Measurements from ENCODE around the gene DPH1. TPM values are rescaled to one million over a fixed set of nuclear protein-coding genes. Genes with fewer than 3 reads are reported as not detected.

DPH1 gene
- total and polyA plus RNA-seq, 7 donors, result 7.2 to 60.1 (median 27.6) TPM

DNA sequence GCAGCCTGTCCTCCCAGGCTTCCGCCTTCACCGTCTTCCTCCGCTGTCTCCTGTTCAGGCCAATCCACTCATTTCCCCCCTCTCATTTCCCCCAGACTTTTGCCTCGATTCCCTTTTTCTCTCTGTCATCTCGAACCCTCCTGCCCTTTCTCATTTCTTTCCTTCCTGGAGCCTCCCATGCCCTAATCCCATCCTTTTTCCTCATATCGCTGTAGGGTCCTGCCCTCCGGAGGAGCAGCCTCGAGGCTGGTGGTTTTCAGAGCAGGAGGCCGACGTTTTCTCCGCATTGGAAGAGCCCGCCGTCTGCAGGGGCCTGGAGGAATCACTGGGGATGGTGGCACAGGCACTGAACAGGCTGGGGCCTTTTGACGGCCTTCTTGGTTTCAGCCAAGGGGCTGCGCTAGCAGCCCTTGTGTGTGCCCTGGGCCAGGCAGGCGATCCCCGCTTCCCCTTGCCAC lies 12.5 kb downstream of the DPH1 start:
- intact Hi-C loops (cut with DNase I), result loop anchor here (5.0 kb wide), 2 partner anchors 135 to 325 kb away; no protein-coding TSS in a partner anchor

DNA sequence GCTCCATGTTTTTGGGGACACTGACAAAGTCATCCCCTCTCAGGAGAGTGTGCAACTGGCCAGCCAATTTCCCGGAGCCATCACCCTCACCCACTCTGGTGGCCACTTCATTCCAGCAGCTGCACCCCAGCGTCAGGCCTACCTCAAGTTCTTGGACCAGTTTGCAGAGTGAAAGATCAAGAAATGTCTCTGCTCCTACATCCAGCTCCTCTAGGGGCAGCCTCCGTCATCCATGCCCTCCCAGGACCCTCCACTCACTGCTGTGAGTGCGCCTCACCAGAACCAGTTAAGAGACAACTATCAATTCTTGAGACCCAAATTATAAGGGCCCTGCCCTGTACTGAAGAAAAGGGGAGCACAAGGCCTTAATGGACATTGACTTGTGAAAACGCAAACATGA lies 13.0 kb downstream of the DPH1 start:
- Histone ChIP-seq H3K36me3 (peaks cover 0 to 36% (median 8%) of the 10 kb centered on the region in 4 donors), H3K27me3 (no peaks in the 10 kb centered on the region), H3K4me3 (peak overlapping the region in 3 of 4 donors; percentile 71 to 79 (median 74)), H3K9me3 (no peaks in the 10 kb centered on the region), H3K4me1 (peaks cover 0 to 31% (median 30%) of the 10 kb centered on the region in 4 donors), H3K27ac (peak overlapping the region; percentile 82 to 94 (median 88))
- 87 to 89% methylated on average over 5 of the region's 5 CpGs for WGBS, 2 donors
- no peak for DNase-seq
- TF ChIP-seq POLR2A (IDR thresholded peaks at IDR 0.05) (no peak), EP300 (IDR thresholded peaks at IDR 0.05) (no peak), POLR2AphosphoS5 (IDR thresholded peaks at IDR 0.05) (no peak)
- TF ChIP-seq, protein P1, sequence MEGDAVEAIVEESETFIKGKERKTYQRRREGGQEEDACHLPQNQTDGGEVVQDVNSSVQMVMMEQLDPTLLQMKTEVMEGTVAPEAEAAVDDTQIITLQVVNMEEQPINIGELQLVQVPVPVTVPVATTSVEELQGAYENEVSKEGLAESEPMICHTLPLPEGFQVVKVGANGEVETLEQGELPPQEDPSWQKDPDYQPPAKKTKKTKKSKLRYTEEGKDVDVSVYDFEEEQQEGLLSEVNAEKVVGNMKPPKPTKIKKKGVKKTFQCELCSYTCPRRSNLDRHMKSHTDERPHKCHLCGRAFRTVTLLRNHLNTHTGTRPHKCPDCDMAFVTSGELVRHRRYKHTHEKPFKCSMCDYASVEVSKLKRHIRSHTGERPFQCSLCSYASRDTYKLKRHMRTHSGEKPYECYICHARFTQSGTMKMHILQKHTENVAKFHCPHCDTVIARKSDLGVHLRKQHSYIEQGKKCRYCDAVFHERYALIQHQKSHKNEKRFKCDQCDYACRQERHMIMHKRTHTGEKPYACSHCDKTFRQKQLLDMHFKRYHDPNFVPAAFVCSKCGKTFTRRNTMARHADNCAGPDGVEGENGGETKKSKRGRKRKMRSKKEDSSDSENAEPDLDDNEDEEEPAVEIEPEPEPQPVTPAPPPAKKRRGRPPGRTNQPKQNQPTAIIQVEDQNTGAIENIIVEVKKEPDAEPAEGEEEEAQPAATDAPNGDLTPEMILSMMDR (IDR thresholded peaks at IDR 0.05), result no peak
- intact Hi-C loops (cut with DNase I), result loop anchor here (5.0 kb wide), 2 partner anchors 136 to 326 kb away; no protein-coding TSS in a partner anchor

More for the DNA sequence above, 12.5 kb downstream of the DPH1 start:
- WGBS, 2 donors, result 18 to 22% methylated on average over 17 of the region's 17 CpGs
- Histone ChIP-seq H3K27me3 (no peaks in the 10 kb centered on the region), H3K27ac (peak overlapping the region; percentile 82 to 94 (median 88)), H3K9me3 (no peaks in the 10 kb centered on the region), H3K36me3 (peaks cover 0 to 41% (median 9%) of the 10 kb centered on the region in 4 donors), H3K4me1 (peaks cover 0 to 31% (median 30%) of the 10 kb centered on the region in 4 donors), H3K4me3 (peak overlapping the region; percentile 60 to 79 (median 72))
- DNase-seq, result no peak
- TF ChIP-seq POLR2A (IDR thresholded peaks at IDR 0.05), result no peak
- TF ChIP-seq POLR2AphosphoS5 (IDR thresholded peaks at IDR 0.05), result no peak
- no peak for TF ChIP-seq EP300 (IDR thresholded peaks at IDR 0.05)
- TF ChIP-seq, protein P1 (IDR thresholded peaks at IDR 0.05), result peak in 1 of 4 experiments; percentile 11

DNA sequence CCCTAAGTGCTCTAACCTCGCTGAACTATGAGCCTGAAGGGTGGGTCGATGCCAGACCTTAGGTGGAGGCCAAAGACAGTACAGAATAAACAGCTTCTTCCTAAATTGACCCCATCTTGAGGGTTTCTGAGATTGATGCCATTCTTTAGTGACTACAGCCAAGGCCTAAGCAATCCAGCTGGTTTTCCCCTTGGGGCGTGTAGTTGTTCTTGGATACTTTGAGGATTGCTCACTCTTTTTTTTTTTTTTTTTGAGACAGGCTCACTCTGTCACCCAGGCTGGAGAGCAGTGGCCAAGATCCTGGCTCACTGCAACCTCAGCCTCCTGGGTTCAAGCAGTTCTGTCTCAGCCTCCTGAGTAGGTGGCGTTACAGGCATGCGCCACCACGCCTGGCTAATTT lies 13.8 kb downstream of the DPH1 start:
- Histone ChIP-seq H3K4me1 (peaks cover 0 to 34% (median 34%) of the 10 kb centered on the region in 4 donors), H3K36me3 (peaks cover 0 to 28% (median 6%) of the 10 kb centered on the region in 4 donors), H3K27ac (peak overlapping the region in 2 of 4 donors; percentile 13 to 90), H3K4me3 (no peak overlapping the region), H3K27me3 (peaks cover 0 to 4% (median 0%) of the 10 kb centered on the region in 3 donors), H3K9me3 (no peaks in the 10 kb centered on the region)
- 90 to 93% methylated on average over 6 of the region's 6 CpGs for WGBS, 2 donors
- intact Hi-C loops (cut with DNase I), result loop anchor here (5.0 kb wide), 2 partner anchors 136 to 326 kb away; no protein-coding TSS in a partner anchor
- DNase-seq, result no peak
- TF ChIP-seq, protein P1 (IDR thresholded peaks at IDR 0.05), result no peak
- no peak for TF ChIP-seq EP300 (IDR thresholded peaks at IDR 0.05)
- TF ChIP-seq POLR2A (IDR thresholded peaks at IDR 0.05), result no peak
- no peak for TF ChIP-seq POLR2AphosphoS5 (IDR thresholded peaks at IDR 0.05)

DNA sequence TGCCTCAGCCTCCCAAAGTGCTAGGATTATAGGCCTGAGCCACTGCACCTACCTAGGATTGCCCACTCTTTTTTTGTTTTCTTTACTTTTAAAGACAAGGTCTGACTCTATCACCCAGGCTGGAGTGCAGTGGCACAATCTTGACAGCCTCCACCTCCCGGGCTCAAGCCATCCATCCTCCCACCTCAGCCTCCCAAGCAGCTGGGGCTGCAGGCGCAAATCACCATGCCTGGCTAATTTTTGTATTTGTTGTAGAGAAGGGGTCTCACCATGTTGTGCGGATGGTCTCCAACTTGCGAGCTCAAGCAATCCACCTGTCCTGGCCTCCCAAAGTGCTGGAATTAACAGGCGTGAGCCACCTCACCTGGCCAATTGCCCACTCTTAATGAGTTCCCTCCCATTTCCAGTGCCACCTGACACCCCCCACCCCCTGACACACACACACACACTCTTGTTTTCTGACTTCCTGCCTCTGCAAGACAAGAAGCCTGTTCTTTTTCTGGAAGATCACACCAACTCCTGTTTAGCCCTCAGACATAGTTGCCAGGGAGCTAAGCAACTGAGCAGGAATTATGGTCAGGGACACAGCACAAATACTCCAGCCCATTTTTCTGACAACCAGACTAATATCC lies 14.4 kb downstream of the DPH1 start:
- H3K27me3 ChIP-seq, result peaks cover 0 to 5% (median 0%) of the 10 kb centered on the region in 3 donors
- no peak overlapping the region for H3K4me3 ChIP-seq
- WGBS, 2 donors, result 93 to 95% methylated on average over 5 of the region's 5 CpGs
- TF ChIP-seq, protein P1 (IDR thresholded peaks at IDR 0.05), result no peak
- TF ChIP-seq EP300 (IDR thresholded peaks at IDR 0.05), result no peak
- no peak for TF ChIP-seq POLR2A (IDR thresholded peaks at IDR 0.05)
- TF ChIP-seq POLR2AphosphoS5 (IDR thresholded peaks at IDR 0.05), result no peak
- H3K9me3 ChIP-seq, result no peaks in the 10 kb centered on the region
- peaks cover 0 to 40% (median 40%) of the 10 kb centered on the region in 4 donors for H3K4me1 ChIP-seq
- intact Hi-C loops (cut with DNase I), result loop anchor here (5.0 kb wide), 2 partner anchors 137 to 327 kb away; no protein-coding TSS in a partner anchor
- peak overlapping the region in 2 of 4 donors; percentile 23 to 90 for H3K27ac ChIP-seq
- no peak for DNase-seq
- H3K36me3 ChIP-seq, result peaks cover 0 to 27% (median 6%) of the 10 kb centered on the region in 4 donors

Measured in sigmoid colon (tissue), 7 donors.